Endodermal cell (in vitro differentiated cells): Measurements from ENCODE around the gene RUBCNL. TPM values are rescaled to one million over a fixed set of nuclear protein-coding genes. Genes with fewer than 3 reads are reported as not detected.

Source experiments
- DNase-seq: peaks from one replicate; pipeline ENCODE4 v3.0.0-alpha.2; 2017
- H3K27ac ChIP-seq: 2 replicates; pipeline ENCODE4 v1.5.1; 2013; ENCODE audit warnings: mild to moderate bottlenecking, low read depth, low read length, moderate library complexity
- H3K27me3 ChIP-seq: 2 replicates; pipeline ENCODE4 v1.6.1; 2013; ENCODE audit warnings: mild to moderate bottlenecking, low read length, moderate library complexity; ENCODE audit not compliant: insufficient read depth, control insufficient read depth, poor library complexity, severe bottlenecking
- H3K36me3 ChIP-seq: 2 replicates; pipeline ENCODE4 v1.7.0; 2013; ENCODE audit warnings: mild to moderate bottlenecking, low read length, moderate library complexity; ENCODE audit not compliant: control insufficient read depth, insufficient read depth
- H3K4me1 ChIP-seq: one replicate; pipeline ENCODE4 v1.7.0; 2013; ENCODE audit warnings: low read length; ENCODE audit not compliant: control insufficient read depth, insufficient read depth
- H3K4me3 ChIP-seq: 2 replicates; pipeline ENCODE4 v1.5.1; 2013; ENCODE audit warnings: mild to moderate bottlenecking, low read length, moderate library complexity
- H3K9ac ChIP-seq: 2 replicates; pipeline ENCODE4 v1.6.1; 2013; ENCODE audit warnings: mild to moderate bottlenecking, low read length, moderate library complexity; ENCODE audit not compliant: poor library complexity, severe bottlenecking; ENCODE audit errors: extremely low read depth
- H3K9me3 ChIP-seq: 2 replicates; pipeline ENCODE4 v1.6.1; 2013; ENCODE audit warnings: mild to moderate bottlenecking, low read length, moderate library complexity; ENCODE audit not compliant: control insufficient read depth
- H3K27ac Mint-ChIP-seq: 2 replicates; pipeline ENCODE4 v1.8.0; 2020; ENCODE audit warnings: mixed read lengths
- H3K27me3 Mint-ChIP-seq: 2 replicates; pipeline ENCODE4 v1.8.0; 2021; ENCODE audit warnings: mild to moderate bottlenecking, mixed read lengths; ENCODE audit not compliant: insufficient read depth
- H3K36me3 Mint-ChIP-seq: 2 replicates; pipeline ENCODE4 v1.8.0; 2020; ENCODE audit warnings: low read depth, mixed read lengths
- H3K4me1 Mint-ChIP-seq: 2 replicates; pipeline ENCODE4 v1.8.0; 2020; ENCODE audit warnings: mixed read lengths
- H3K4me3 Mint-ChIP-seq: 2 replicates; pipeline ENCODE4 v1.8.0; 2020; ENCODE audit warnings: mild to moderate bottlenecking, moderate library complexity, mixed read lengths
- H3K9me3 Mint-ChIP-seq: 2 replicates; pipeline ENCODE4 v1.8.0; 2020; ENCODE audit warnings: mild to moderate bottlenecking, mixed read lengths
- WGBS, 2 experiments: methylation state at CpG; one replicate each; pipeline versions ENCODE4 v1.1.5 to v1.1.7; 2013; ENCODE audit warnings: missing lambda C conversion rate in 2 of 2, mixed read lengths in 1 of 2; ENCODE audit not compliant: insufficient coverage in 1 of 2, insufficient read length in 1 of 2; 5-methylcytosine and 5-hydroxymethylcytosine counted together
- total RNA-seq, 2 donors: library from RNA; stranded (reverse); fragmentation: NEBNext Ultra II Directional in 1 of 2; extraction: Animal tissue kit (Norgen Biotek cat#: 25700) in 1 of 2; gene quantifications; 2 replicates in 1 of 2; 3 replicates in 1 of 2; pipeline ENCODE4 v1.2.1, GENCODE V29; 2021
- TF ChIP-seq, protein P1 (sequence below): fragments of 200-600 bp; sonication (generic); conservative IDR thresholded peaks from 2 replicates; pipeline ENCODE4 v1.5.0; 2021; ENCODE audit warnings: antibody characterized with exemption, mild to moderate bottlenecking

RUBCNL gene
- total RNA-seq, 2 donors from 2014 or later, result 3.1 to 3.6 TPM

DNA sequence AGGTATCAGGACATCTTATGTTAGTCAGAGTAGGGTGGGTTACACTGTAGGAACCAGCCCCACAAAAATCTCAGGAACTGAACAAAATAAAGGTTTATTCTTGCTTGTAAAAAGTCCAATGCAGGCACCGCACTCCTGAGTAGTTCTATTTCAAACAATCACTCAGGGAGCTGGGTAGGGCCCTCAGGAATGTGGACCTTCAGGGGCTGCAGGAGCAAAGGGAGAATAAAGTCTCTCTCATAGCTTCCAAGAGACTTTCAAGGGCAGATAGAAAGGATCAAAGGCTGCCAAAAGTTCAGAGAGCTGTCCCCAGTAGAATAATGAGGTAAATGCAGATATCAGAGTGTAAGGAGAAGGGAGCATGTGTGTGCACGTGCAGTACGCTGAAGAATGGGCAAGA lies 49.4 kb downstream of the RUBCNL start:
- Histone ChIP-seq H3K4me1 (no peaks in the 10 kb centered on the region), H3K9ac (no peak overlapping the region), H3K9me3 (no peaks in the 10 kb centered on the region), H3K27me3 (no peaks in the 10 kb centered on the region), H3K36me3 (no peaks in the 10 kb centered on the region), H3K27ac (no peak overlapping the region), H3K4me3 (no peak overlapping the region)
- WGBS, 2 experiments, result 92 to 97% methylated on average over 2 to 3 of the region's 3 CpGs
- Mint-ChIP-seq H3K36me3 (no peaks in the 10 kb centered on the region), H3K4me1 (no peaks in the 10 kb centered on the region), H3K27me3 (no peaks in the 10 kb centered on the region), H3K27ac (no peak overlapping the region), H3K9me3 (peaks cover 3% of the 10 kb centered on the region), H3K4me3 (no peak overlapping the region)
- TF ChIP-seq, protein P1, sequence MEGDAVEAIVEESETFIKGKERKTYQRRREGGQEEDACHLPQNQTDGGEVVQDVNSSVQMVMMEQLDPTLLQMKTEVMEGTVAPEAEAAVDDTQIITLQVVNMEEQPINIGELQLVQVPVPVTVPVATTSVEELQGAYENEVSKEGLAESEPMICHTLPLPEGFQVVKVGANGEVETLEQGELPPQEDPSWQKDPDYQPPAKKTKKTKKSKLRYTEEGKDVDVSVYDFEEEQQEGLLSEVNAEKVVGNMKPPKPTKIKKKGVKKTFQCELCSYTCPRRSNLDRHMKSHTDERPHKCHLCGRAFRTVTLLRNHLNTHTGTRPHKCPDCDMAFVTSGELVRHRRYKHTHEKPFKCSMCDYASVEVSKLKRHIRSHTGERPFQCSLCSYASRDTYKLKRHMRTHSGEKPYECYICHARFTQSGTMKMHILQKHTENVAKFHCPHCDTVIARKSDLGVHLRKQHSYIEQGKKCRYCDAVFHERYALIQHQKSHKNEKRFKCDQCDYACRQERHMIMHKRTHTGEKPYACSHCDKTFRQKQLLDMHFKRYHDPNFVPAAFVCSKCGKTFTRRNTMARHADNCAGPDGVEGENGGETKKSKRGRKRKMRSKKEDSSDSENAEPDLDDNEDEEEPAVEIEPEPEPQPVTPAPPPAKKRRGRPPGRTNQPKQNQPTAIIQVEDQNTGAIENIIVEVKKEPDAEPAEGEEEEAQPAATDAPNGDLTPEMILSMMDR, result no peak
- no peak for DNase-seq

DNA sequence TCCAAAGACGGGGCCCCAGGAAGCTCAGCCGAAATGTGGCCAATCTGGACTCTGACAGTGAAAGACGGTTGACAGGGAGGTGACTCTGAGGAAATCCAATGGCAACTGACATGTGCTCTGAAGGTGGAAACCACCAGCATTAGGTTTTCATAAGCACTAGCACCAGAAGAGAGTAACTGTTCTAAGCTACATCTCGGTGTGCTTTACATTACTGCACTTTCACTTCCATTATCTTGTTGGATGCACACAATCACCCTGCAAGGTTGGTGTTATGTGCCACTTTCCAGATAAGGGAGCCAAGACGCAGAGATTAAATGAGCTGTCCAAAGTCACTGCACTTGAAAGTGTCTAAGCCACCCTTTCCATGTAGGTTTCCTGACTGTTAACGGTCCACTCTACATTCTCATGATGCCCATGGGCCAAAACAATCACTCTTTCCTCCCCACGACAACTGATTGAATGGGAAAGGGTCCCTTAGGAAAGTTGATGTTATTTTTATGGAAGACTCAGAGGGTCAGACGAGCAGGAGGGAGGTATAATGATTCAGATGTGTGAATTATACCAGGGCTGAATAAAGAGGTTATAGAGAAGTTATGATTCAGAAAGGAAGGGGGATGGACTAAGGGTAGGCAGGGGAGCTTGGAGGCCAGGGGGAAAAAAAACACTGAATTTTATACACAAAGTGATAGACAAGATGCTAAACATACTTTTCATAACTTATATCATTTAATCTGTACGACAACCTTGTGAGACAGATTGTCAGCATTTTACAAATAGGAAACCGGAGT lies 52.8 kb downstream of the RUBCNL start:
- peaks cover 1% of the 10 kb centered on the region for H3K4me1 Mint-ChIP-seq
- no peaks in the 10 kb centered on the region for H3K4me1 ChIP-seq
- H3K27me3 Mint-ChIP-seq, result no peaks in the 10 kb centered on the region
- H3K9ac ChIP-seq, result no peak overlapping the region
- H3K27ac ChIP-seq, result no peak overlapping the region
- WGBS, 2 experiments, result 93 to 97% methylated on average over 7 to 10 of the region's 10 CpGs
- no peak overlapping the region for H3K27ac Mint-ChIP-seq
- H3K36me3 Mint-ChIP-seq, result no peaks in the 10 kb centered on the region
- peaks cover 3% of the 10 kb centered on the region for H3K9me3 Mint-ChIP-seq
- TF ChIP-seq, protein P1, result no peak
- H3K4me3 ChIP-seq, result no peak overlapping the region
- no peaks in the 10 kb centered on the region for H3K9me3 ChIP-seq
- peaks cover 7% of the 10 kb centered on the region for H3K27me3 ChIP-seq
- no peak for DNase-seq
- no peaks in the 10 kb centered on the region for H3K36me3 ChIP-seq
- H3K4me3 Mint-ChIP-seq, result no peak overlapping the region

DNA sequence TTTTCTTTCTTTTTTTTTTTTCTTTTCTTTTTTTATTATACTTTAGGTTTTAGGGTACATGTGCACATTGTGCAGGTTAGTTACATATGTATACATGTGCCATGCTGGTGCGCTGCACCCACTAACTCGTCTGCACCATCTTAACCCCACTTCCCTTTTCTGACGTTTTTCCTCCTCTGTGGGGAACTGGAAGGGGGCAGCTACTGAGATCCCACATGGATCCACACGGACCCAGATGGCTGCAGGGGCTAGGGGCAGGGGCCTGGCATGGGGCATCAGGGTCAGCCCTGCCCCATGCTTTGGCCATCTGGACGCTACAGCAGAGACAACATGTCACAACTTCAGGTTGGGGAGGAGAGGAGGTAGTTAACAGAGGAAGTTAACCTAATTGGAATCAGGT lies 54.3 kb downstream of the RUBCNL start:
- no peak overlapping the region for H3K4me3 Mint-ChIP-seq
- H3K27me3 Mint-ChIP-seq, result no peaks in the 10 kb centered on the region
- TF ChIP-seq, protein P1, result no peak
- H3K4me1 ChIP-seq, result no peaks in the 10 kb centered on the region
- no peaks in the 10 kb centered on the region for H3K9me3 ChIP-seq
- H3K9ac ChIP-seq, result no peak overlapping the region
- DNase-seq, result no peak
- H3K4me3 ChIP-seq, result no peak overlapping the region
- H3K4me1 Mint-ChIP-seq, result peaks cover 4% of the 10 kb centered on the region
- peaks cover 7% of the 10 kb centered on the region for H3K27me3 ChIP-seq
- no peak overlapping the region for H3K27ac Mint-ChIP-seq
- H3K36me3 Mint-ChIP-seq, result no peaks in the 10 kb centered on the region
- H3K27ac ChIP-seq, result no peak overlapping the region
- no peaks in the 10 kb centered on the region for H3K36me3 ChIP-seq
- 33 to 83% methylated on average over 1 to 5 of the region's 5 CpGs for WGBS, 2 experiments
- H3K9me3 Mint-ChIP-seq, result peaks cover 3% of the 10 kb centered on the region
